D721Med (cell line): ENCODE measurements around the gene SRPK2.
"Not testable (repeated sequence)": the region's sequence is repeated elsewhere in the genome, so short reads cannot be mapped to it uniquely, and the experiment has no call there.

Experiments
- DNase-seq: peaks from one replicate; pipeline ENCODE4 v3.0.0; 2011; ENCODE audit warnings: low spot score; ENCODE audit not compliant: insufficient read length
- FAIRE-seq: peaks from 2 replicates; lab custom pipeline; 2011; peaks lifted over from hg19 to GRCh38; lab: Jason Lieb, UNC
- TF ChIP-seq, protein P1 (sequence below): IDR thresholded peaks from 2 replicates; pipeline ENCODE4 v1.5.1; 2012; ENCODE audit warnings: mild to moderate bottlenecking, control low read depth; ENCODE audit not compliant: insufficient read depth; ENCODE audit errors: missing control alignments

The SRPK2 gene

DNA sequence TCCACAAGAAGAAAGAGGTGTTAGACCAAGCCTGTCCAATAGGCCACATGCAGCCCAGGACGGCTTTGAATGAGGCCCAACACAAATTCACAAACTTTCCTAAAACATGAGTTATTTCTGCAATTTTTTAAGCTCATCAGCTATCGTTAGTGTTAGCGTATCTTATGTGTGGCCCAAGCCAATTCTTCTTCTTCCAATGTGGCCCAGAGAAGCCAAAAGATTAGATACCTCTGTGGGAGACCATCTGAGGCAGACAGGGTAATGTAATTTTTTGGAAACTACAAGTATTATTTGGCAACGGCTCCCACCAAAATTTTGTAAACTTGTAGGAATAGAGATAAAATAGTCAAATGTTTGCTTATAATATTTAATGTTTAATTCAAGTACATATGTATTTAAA is 153.8 kb downstream of the SRPK2 start:
- FAIRE-seq (no peak), DNase-seq (no peak)
- TF ChIP-seq, protein P1, sequence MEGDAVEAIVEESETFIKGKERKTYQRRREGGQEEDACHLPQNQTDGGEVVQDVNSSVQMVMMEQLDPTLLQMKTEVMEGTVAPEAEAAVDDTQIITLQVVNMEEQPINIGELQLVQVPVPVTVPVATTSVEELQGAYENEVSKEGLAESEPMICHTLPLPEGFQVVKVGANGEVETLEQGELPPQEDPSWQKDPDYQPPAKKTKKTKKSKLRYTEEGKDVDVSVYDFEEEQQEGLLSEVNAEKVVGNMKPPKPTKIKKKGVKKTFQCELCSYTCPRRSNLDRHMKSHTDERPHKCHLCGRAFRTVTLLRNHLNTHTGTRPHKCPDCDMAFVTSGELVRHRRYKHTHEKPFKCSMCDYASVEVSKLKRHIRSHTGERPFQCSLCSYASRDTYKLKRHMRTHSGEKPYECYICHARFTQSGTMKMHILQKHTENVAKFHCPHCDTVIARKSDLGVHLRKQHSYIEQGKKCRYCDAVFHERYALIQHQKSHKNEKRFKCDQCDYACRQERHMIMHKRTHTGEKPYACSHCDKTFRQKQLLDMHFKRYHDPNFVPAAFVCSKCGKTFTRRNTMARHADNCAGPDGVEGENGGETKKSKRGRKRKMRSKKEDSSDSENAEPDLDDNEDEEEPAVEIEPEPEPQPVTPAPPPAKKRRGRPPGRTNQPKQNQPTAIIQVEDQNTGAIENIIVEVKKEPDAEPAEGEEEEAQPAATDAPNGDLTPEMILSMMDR = no peak

DNA sequence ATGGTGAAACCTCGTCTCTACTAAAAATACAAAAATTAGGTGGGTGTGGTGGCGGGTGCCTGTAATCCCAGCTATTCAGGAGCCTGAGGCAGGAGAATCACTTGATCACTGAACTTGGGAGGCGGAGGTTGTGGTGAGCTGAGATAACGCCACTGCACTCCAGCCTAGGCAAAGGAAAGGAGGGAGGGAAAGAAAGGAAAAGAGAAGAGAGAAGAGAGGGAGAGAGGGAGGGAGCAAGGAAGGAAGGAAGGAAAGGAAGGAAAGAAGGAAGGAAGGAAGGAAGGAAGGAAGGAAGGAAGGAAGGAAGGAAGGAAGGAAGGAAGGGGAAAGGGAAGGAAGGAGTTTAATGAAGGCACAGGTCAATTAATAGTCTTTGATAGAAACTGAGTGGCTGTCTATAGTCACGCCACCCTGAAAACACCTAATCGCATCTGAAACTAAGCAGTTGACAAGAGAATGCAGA is 155.9 kb downstream of the SRPK2 start:
- not testable (repeated sequence) for DNase-seq, FAIRE-seq

DNA sequence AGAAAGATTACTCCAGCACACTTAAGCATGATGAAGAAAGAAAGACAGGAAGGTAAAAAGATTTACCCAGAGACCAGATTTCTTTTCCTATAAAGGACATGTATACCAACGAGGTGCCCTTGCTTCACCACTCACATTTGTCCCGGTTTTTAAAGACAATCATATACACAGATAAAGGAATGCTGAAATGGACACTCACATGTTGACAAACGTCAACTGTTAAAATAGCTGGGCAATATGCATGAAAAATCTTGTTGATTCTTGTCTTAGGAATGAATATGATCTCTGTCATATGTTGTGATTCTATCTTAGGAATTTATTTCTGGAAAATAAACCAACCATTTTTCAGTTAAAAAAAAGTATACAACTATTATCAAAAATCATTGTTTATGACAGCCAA is 158.2 kb downstream of the SRPK2 start:
- TF ChIP-seq, protein P1 = no peak
- DNase-seq = no peak
- FAIRE-seq = no peak

DNA sequence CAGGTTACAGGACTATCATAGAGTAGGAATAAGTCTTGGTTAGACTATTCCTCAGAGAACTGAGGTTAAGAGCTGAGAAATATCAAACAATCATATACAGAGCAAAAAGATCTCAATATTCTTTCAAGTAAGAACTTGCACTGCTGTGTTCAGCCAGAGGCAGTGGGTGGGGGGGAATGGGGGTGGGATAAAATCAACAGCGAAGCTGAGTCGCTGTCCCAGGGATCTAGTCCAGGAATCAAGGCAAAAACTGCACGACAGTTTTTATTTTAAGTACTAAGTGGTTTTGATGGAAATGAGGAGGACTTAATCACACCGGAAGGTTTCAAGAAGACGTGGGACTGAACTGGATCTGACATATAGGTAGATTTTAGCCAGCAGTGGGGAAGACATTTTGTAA is 159.1 kb downstream of the SRPK2 start:
- DNase-seq (no peak), FAIRE-seq (no peak)
- TF ChIP-seq, protein P1 = no peak

DNA sequence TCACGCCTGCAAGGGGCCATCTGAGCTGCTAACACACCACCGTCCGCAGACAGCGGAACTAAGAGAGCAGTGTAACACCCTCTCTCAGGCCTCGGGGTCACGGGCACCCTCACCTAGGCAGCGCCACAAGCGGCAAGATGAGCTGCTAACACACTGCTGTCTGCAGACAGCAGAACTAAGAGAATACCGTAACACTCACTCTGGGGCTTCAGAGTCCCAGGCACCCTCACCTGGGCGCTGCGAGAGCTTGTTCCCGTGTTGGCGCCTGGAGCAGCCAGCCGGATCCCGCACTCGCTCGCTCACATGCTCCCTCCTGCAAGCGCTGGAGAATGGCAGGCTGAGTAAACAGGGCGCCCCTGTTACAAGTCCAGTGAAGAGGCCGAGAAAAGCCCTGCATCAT is 160.2 kb downstream of the SRPK2 start:
- DNase-seq (no peak), FAIRE-seq (no peak)
- TF ChIP-seq, protein P1 = no peak

DNA sequence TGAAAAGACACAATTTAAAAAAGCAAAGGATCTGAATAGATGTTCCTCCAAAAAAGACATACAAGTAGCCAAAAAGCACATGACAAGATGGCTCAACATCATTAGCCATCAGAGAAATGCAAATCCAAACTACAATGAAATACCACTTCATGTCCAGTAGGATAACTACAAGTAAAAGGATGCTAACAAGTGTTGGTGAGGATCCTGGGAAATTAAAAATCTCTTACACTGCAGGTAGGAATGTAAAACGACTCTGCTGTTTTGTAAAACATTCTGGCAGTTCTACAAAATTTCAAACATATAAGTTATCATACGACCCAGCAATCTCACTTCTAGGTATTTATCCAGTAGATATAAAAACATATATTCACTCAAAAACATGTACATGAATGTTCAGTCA is 161.3 kb downstream of the SRPK2 start:
- DNase-seq = no peak
- no peak for FAIRE-seq
- TF ChIP-seq, protein P1 = no peak

DNA sequence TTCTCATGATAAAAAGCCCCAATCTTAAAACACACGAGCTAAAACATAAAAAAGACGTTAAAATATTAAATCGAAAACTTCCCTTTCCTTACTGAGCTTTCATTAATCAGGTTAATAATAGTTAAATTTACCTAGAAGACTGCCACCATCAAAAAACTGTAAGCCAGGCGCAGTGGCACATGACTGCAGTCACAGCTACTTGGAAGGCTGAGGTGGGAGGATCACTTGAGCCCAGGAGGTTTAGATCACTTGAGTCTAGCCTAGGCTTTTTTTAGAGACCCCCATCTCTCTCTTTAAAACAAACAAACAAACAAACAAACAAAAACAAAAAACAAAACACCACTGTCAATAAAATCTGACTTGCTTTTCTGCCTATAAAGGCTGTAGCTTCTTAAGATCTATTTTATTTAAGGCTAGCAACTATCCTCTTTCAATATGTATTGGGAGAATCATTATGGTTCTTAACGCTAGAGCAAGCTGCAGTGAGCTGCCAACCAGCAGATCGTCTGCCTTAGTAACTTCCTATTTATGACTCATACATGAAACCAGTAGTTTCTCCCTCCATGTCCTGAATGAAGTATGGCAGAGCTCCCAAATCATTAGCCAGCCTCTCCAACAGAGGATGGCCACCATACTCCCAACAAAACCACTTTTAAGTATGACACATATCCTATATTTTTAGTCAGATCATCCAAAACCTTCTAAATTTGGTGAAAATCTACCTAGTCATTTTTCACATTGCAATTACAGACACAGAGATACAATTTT is 163.7 kb downstream of the SRPK2 start:
- DNase-seq (no peak), FAIRE-seq (no peak)
- TF ChIP-seq, protein P1 = no peak
